Cardiac muscle cell (in vitro differentiated cells and primary cell): Measurements from ENCODE around the gene MARK2. TPM values are rescaled to one million over a fixed set of nuclear protein-coding genes. Genes with fewer than 3 reads are reported as not detected.

ENCODE experiments used
- DNase-seq, 2 donors: peaks; one replicate each; pipeline versions ENCODE4 v3.0.0 to v3.0.0-alpha.2; 2010 to 2017; ENCODE audit warnings: low read depth in 1 of 2, low spot score in 1 of 2
- H3K27ac ChIP-seq: fragments of 200-600 bp; sonication (generic); 2 replicates; pipeline ENCODE4 v1.5.1; 2016
- H3K27me3 ChIP-seq: fragments of 200-600 bp; sonication (generic); 2 replicates; pipeline ENCODE4 v1.6.0; 2016; ENCODE audit warnings: control low read depth
- H3K36me3 ChIP-seq: fragments of 200-600 bp; sonication (generic); 2 replicates; pipeline ENCODE4 v1.5.1; 2016; ENCODE audit warnings: control low read depth
- H3K4me1 ChIP-seq: fragments of 200-600 bp; sonication (generic); 2 replicates; pipeline ENCODE4 v1.8.1; 2017; ENCODE audit warnings: low read depth, mild to moderate bottlenecking, mixed run types
- H3K4me3 ChIP-seq: fragments of 200-600 bp; sonication (generic); 2 replicates; pipeline ENCODE4 v1.5.1; 2016; ENCODE audit warnings: mild to moderate bottlenecking
- H3K9me3 ChIP-seq: fragments of 200-600 bp; sonication (generic); 2 replicates; pipeline ENCODE4 v1.5.1; 2017; ENCODE audit warnings: low read depth, mild to moderate bottlenecking, control low read depth
- polyA plus RNA-seq: library from polyadenylated mRNA; unstranded; fragments of >200 nt; fragmentation: Nextera tagmentation; extraction: Ambion mirVana; gene quantifications from 2 replicates; pipeline ENCODE4 v1.2.1, GENCODE V29; 2016
- total RNA-seq: library from RNA; depleted of rRNA; stranded (reverse); fragments of >200 nt; gene quantifications from 2 replicates; pipeline ENCODE4 v1.2.3, GENCODE V29; 2016
- TF ChIP-seq, protein P1 (sequence below): IDR thresholded peaks from 2 replicates; pipeline ENCODE4 v1.5.1; 2012; ENCODE audit warnings: low read depth, mild to moderate bottlenecking, low read length

Gene MARK2
- total and polyA plus RNA-seq, 2 experiments from 2014 or later = 31.0 to 37.2 TPM

DNA sequence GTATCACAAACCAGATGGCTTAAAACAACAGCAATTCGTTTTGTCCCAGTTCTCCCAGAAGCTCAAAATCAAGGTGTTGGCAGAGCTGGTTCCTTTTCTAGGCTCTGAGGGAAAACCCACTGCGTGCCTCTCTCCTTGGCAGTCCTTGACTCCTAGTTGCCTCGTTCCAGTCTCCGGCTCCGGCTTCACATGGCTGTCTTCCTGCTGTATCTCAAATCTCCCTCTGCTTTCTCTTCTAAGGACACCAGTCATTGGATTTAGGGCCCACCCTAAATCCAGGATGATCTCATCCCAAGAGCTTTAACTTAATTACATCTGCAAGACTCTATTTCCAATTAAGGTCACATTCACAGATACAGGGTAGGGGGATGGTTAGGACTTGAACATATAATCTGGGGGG is 90.7 kb downstream of the MARK2 start:
- H3K4me3 ChIP-seq = no peak overlapping the region
- H3K4me1 ChIP-seq = no peaks in the 10 kb centered on the region
- H3K36me3 ChIP-seq = no peaks in the 10 kb centered on the region
- no peak overlapping the region for H3K27ac ChIP-seq
- no peaks in the 10 kb centered on the region for H3K9me3 ChIP-seq
- TF ChIP-seq, protein P1, sequence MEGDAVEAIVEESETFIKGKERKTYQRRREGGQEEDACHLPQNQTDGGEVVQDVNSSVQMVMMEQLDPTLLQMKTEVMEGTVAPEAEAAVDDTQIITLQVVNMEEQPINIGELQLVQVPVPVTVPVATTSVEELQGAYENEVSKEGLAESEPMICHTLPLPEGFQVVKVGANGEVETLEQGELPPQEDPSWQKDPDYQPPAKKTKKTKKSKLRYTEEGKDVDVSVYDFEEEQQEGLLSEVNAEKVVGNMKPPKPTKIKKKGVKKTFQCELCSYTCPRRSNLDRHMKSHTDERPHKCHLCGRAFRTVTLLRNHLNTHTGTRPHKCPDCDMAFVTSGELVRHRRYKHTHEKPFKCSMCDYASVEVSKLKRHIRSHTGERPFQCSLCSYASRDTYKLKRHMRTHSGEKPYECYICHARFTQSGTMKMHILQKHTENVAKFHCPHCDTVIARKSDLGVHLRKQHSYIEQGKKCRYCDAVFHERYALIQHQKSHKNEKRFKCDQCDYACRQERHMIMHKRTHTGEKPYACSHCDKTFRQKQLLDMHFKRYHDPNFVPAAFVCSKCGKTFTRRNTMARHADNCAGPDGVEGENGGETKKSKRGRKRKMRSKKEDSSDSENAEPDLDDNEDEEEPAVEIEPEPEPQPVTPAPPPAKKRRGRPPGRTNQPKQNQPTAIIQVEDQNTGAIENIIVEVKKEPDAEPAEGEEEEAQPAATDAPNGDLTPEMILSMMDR = no peak
- no peaks in the 10 kb centered on the region for H3K27me3 ChIP-seq
- DNase-seq = no peak

DNA sequence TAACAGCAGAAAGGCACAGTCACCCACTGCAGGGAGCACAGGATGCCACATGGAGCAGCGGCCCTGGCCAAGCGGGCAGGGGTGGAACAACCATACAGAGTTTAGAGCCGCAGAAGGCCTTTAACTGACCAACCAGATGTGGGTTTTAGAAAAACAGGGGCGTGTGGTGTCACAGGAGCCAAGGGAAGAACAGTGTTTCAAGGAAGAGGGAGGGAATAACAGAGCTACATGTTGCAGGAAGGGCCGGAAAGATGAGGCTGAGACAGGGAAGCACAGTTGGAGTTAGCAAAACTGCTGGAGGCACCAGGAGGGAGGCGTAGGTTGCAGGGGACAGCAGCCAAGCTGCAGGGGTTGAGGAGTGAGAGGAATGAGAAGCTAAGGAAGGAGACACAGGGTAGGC is 92.1 kb downstream of the MARK2 start:
- Histone ChIP-seq H3K9me3 (no peaks in the 10 kb centered on the region), H3K27me3 (no peaks in the 10 kb centered on the region), H3K27ac (no peak overlapping the region), H3K36me3 (no peaks in the 10 kb centered on the region), H3K4me1 (no peaks in the 10 kb centered on the region), H3K4me3 (no peak overlapping the region)
- TF ChIP-seq, protein P1 = no peak
- peak in 1 of 2 donors; percentile 16 for DNase-seq

DNA sequence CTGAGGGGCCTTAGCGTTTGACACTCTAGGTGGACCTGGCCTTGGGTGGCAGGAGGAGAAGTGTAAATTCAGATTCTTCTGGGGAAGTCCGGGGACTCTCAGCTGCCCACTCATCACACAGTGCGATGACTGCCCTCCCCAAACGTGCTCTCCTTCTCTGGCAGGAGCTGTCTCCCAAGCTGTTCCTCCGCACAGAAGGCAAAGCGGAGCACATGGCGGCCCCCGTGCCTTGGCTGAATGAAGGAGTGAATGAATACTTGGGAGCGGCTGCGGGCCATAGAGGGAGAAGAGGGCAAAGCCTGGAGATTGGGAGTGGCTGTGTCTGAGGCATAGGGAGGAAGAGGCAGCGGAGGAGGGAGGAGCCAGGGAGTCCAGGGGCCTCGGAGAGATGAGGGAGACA is 93.0 kb downstream of the MARK2 start:
- Histone ChIP-seq H3K27ac (no peak overlapping the region), H3K27me3 (no peaks in the 10 kb centered on the region), H3K4me1 (no peaks in the 10 kb centered on the region), H3K9me3 (no peaks in the 10 kb centered on the region), H3K4me3 (no peak overlapping the region), H3K36me3 (no peaks in the 10 kb centered on the region)
- DNase-seq = no peak
- TF ChIP-seq, protein P1 = no peak

DNA sequence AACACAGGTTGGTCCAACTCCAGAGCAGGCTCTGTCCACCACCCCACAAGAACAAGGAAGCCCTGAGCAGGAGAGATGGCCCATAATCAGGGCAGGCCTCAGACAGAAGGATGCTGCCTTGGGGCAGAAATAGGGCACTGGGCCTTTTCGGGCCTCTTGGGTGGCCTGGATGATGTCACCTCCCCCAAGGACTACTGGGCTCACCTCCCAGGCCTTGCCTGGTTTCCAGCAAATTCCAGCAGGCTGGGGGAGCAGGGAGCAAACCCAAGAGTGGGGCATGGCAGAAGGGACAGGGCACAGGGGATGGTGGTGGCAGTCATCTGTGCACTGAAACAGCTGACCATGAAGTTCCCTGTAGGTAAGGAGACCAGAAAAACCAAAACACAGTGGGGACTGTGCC is 94.5 kb downstream of the MARK2 start:
- Histone ChIP-seq H3K27me3 (no peaks in the 10 kb centered on the region), H3K4me3 (no peak overlapping the region), H3K36me3 (no peaks in the 10 kb centered on the region), H3K27ac (no peak overlapping the region), H3K4me1 (no peaks in the 10 kb centered on the region), H3K9me3 (no peaks in the 10 kb centered on the region)
- peak in 1 of 2 donors; percentile 19 for DNase-seq
- TF ChIP-seq, protein P1 = no peak

DNA sequence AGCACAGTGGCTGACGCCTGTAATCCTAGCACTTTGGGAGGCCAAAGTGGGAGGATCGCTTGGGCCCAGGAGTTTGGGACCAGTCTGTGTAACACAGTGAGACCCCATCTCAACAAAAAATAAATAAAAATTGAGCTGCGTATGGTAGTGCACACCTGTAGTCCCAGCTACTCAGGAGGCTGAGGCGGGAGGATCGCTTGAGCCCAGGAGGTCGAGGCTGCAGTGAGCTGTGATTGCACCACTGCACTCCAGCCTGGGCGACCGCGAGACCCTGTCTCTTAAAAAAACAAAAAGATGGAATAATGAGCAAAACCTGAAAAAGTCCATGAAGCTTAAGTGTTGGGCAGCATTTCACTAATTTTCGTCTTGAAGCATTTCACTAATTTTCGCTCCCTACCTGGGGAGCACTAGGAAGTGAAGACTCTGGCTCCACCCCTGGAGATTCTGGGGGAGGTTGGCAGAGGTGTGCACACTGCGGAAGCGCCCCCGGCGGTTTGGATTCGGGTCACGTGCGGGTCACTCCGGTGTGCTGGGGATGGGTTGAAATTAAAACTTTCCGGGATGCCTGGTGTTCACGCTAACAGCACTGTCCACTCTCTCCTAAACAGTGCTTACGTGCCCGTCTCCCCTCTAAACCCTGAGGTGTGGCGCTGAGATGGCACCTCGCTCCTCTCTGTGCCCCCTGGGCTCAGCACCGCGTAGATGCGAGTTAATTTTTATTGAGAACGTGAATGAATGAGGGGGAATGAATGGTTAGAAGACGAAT is 99.0 kb downstream of the MARK2 start:
- H3K27ac ChIP-seq = peak overlapping the region; percentile 53
- no peaks in the 10 kb centered on the region for H3K27me3 ChIP-seq
- peaks cover 16% of the 10 kb centered on the region for H3K4me1 ChIP-seq
- TF ChIP-seq, protein P1 = no peak
- peak overlapping the region; percentile 53 for H3K4me3 ChIP-seq
- no peak for DNase-seq
- H3K9me3 ChIP-seq = no peaks in the 10 kb centered on the region
- no peaks in the 10 kb centered on the region for H3K36me3 ChIP-seq
